Keratinocyte (primary cell): ENCODE data around the gene MCM5. TPM values are rescaled to one million over a fixed set of nuclear protein-coding genes. Genes with fewer than 3 reads are reported as not detected.

ENCODE experiments used
- DNase-seq: peaks from one replicate; pipeline ENCODE4 v3.0.0-alpha.2; 2011; ENCODE audit warnings: low read depth, missing footprints, low spot score
- FAIRE-seq: peaks from 2 replicates; lab custom pipeline; 2011; peaks lifted over from hg19 to GRCh38; lab: Jason Lieb, UNC
- H2AFZ ChIP-seq: 2 replicates; pipeline ENCODE4 v1.6.0; 2012; ENCODE audit warnings: low read length, control low read depth, inconsistent platforms; ENCODE audit not compliant: control insufficient read depth
- H3K27ac ChIP-seq: 2 replicates; pipeline ENCODE4 v1.5.1; 2011; ENCODE audit warnings: low read length; ENCODE audit not compliant: control insufficient read depth, insufficient read depth
- H3K27me3 ChIP-seq: 3 replicates; pipeline ENCODE4 v1.6.0; 2011; ENCODE audit warnings: low read length; ENCODE audit not compliant: control insufficient read depth, insufficient read depth; ENCODE audit errors: extremely low read depth
- H3K36me3 ChIP-seq, 2 experiments: 2 replicates in 1 of 2; 3 replicates in 1 of 2; pipeline ENCODE4 v1.5.1; 2011; ENCODE audit warnings: low read length in 2 of 2, mild to moderate bottlenecking in 1 of 2; ENCODE audit not compliant: control insufficient read depth in 2 of 2, insufficient read depth in 2 of 2; ENCODE audit errors: extremely low read depth in 1 of 2
- H3K4me1 ChIP-seq: 3 replicates; pipeline ENCODE4 v1.5.1; 2011; ENCODE audit warnings: low read length; ENCODE audit not compliant: control insufficient read depth, insufficient read depth; ENCODE audit errors: extremely low read depth
- H3K4me2 ChIP-seq: 3 replicates; pipeline ENCODE4 v1.6.0; 2011; ENCODE audit warnings: low read depth, low read length; ENCODE audit not compliant: control insufficient read depth, insufficient read depth; ENCODE audit errors: extremely low read depth
- H3K4me3 ChIP-seq, 3 experiments: fragments of 200-600 bp in 1 of 3; sonication (generic) in 1 of 3; 2 replicates in 2 of 3; 3 replicates in 1 of 3; pipeline ENCODE4 v1.5.1; 2011 to 2016; ENCODE audit warnings: low read length in 3 of 3, mild to moderate bottlenecking in 3 of 3, control low read depth in 2 of 3, inconsistent platforms in 1 of 3, low read depth in 1 of 3, mixed read lengths in 1 of 3, mixed run types in 1 of 3, moderate library complexity in 1 of 3; ENCODE audit not compliant: control insufficient read depth in 2 of 3, insufficient read depth in 2 of 3; ENCODE audit errors: extremely low read depth in 1 of 3
- H3K79me2 ChIP-seq: 2 replicates; pipeline ENCODE4 v1.6.0; 2012; ENCODE audit warnings: low read length; ENCODE audit not compliant: control insufficient read depth, insufficient read depth
- H3K9ac ChIP-seq: 3 replicates; pipeline ENCODE4 v1.6.0; 2011; ENCODE audit warnings: low read length; ENCODE audit not compliant: control insufficient read depth, insufficient read depth; ENCODE audit errors: extremely low read depth
- H3K9me1 ChIP-seq: 3 replicates; pipeline ENCODE4 v1.6.0; 2011; ENCODE audit warnings: low read length; ENCODE audit not compliant: control insufficient read depth, insufficient read depth; ENCODE audit errors: extremely low read depth
- H3K9me3 ChIP-seq: 2 replicates; pipeline ENCODE4 v1.5.1; 2012; ENCODE audit warnings: low read depth, low read length; ENCODE audit not compliant: control insufficient read depth
- H4K20me1 ChIP-seq: 3 replicates; pipeline ENCODE4 v1.6.0; 2011; ENCODE audit warnings: low read length; ENCODE audit not compliant: control insufficient read depth, insufficient read depth; ENCODE audit errors: extremely low read depth
- CTCF ChIP-seq, 3 experiments: IDR thresholded peaks in 1 of 3; conservative IDR thresholded peaks in 1 of 3; optimal IDR thresholded peaks in 1 of 3; 2 replicates in 2 of 3; 3 replicates in 1 of 3; pipeline versions ENCODE3 to v1.5.1; 2011; ENCODE audit warnings: low read length in 3 of 3, mild to moderate bottlenecking in 3 of 3, moderate library complexity in 2 of 3, control low read depth in 1 of 3, inconsistent platforms in 1 of 3; ENCODE audit not compliant: insufficient read depth in 2 of 3; ENCODE audit errors: extremely low read depth in 1 of 3
- EZH2 ChIP-seq: IDR thresholded peaks from one replicate; pipeline ENCODE4 v1.6.1; 2012; ENCODE audit warnings: inconsistent platforms, mild to moderate bottlenecking, low read length, moderate library complexity
- dilution Hi-C: fragments of 300-500 bp; cut with MboI; formaldehyde crosslinking; loops from one replicate; pipeline ENCODE4 v1.7.0; 2020; ENCODE audit warnings: low sequenced_read_pairs; ENCODE audit not compliant: extremely low pct_ligation_motif_present
- polyA plus RNA-seq, 5 experiments: library from polyadenylated mRNA; depleted of rRNA in 3 of 5; stranded (reverse) in 3 of 5; stranded (forward) in 1 of 5; unstranded in 1 of 5; fragments of >200 nt; gene quantifications; 1 replicate in 1 of 5; 2 replicates in 3 of 5; 3 replicates in 1 of 5; pipeline versions ENCODE4 v1.2.1 to v1.2.3, GENCODE V29; 2011 to 2012; ENCODE audit warnings: missing spikeins in 2 of 5, low read depth in 1 of 5, low replicate concordance in 1 of 5

The MCM5 gene
- polyA plus RNA-seq, 1 donor (not counting 4 experiments of a cell fraction or from before 2014, with no cell fraction given), result 24.4 TPM

GRCh38 chr22:35441489-35442100 is 41.7 kb downstream of the MCM5 start:
- no peak overlapping the region for H2AFZ ChIP-seq
- no peak for FAIRE-seq
- H3K9me1 ChIP-seq, result no peaks in the 10 kb centered on the region
- H3K9me3 ChIP-seq, result no peaks in the 10 kb centered on the region
- no peak for DNase-seq
- peaks cover 6% of the 10 kb centered on the region for H4K20me1 ChIP-seq
- no peak for TF ChIP-seq CTCF (optimal IDR thresholded peaks at IDR 0.05 in 1 of 3, IDR thresholded peaks at IDR 0.05 in 1 of 3, conservative IDR thresholded peaks at IDR 0.05 in 1 of 3; ENCODE audit: extremely low read depth in 1 of 3, insufficient read depth in 2 of 3, low read length in 3 of 3)
- no peak for TF ChIP-seq EZH2
- no peak overlapping the region for H3K4me3 ChIP-seq
- no peaks in the 10 kb centered on the region for H3K79me2 ChIP-seq
- no peak overlapping the region for H3K27ac ChIP-seq
- no peak overlapping the region for H3K4me2 ChIP-seq
- dilution Hi-C loops, result no loop called here
- no peaks in the 10 kb centered on the region for H3K27me3 ChIP-seq
- H3K4me1 ChIP-seq, result peaks cover 20% of the 10 kb centered on the region
- no peak overlapping the region for H3K9ac ChIP-seq
- H3K36me3 ChIP-seq, result no peaks in the 10 kb centered on the region

- dilution Hi-C loops, result no loop called here
- Histone ChIP-seq H3K4me2 (no peak overlapping the region), H3K4me1 (peaks cover 25% of the 10 kb centered on the region), H3K36me3 (no peaks in the 10 kb centered on the region), H3K4me3 (no peak overlapping the region), H3K9ac (no peak overlapping the region), H3K27ac (no peak overlapping the region), H2AFZ (no peak overlapping the region), H3K27me3 (no peaks in the 10 kb centered on the region), H3K79me2 (no peaks in the 10 kb centered on the region), H3K9me1 (no peaks in the 10 kb centered on the region), H3K9me3 (no peaks in the 10 kb centered on the region), H4K20me1 (peaks cover 6% of the 10 kb centered on the region)
- FAIRE-seq (no peak), DNase-seq (no peak)
- TF ChIP-seq EZH2 (no peak), CTCF (optimal IDR thresholded peaks at IDR 0.05 in 1 of 3, IDR thresholded peaks at IDR 0.05 in 1 of 3, conservative IDR thresholded peaks at IDR 0.05 in 1 of 3; ENCODE audit: extremely low read depth in 1 of 3, insufficient read depth in 2 of 3, low read length in 3 of 3) (no peak)
Observed at GRCh38 chr22:35442471-35442870, 42.5 kb downstream of the MCM5 start.
